Muscle of back (tissue), 11 donors: ENCODE results near the gene HACL1. TPM values are rescaled to one million over a fixed set of nuclear protein-coding genes. Genes with fewer than 3 reads are reported as not detected.

Experiments
- DNase-seq, 3 donors: peaks; one replicate each; pipeline versions ENCODE4 v3.0.0 to v3.0.0-alpha.2; 2013
- polyA plus RNA-seq, 10 donors: library from polyadenylated mRNA; unstranded; fragments of 120-200 nt; gene quantifications; one replicate each; pipeline ENCODE4 v1.2.1, GENCODE V29; 2013; ENCODE audit not compliant: insufficient read length in 10 of 10

HACL1 gene
- polyA plus RNA-seq, 10 donors = 6.8 to 11.0 (median 8.1) TPM

- peak in 2 of 3 donors; percentile 58 to 75 for DNase-seq
Measured at GRCh38 chr3:15527031-15527459, 74.3 kb downstream of the HACL1 start.

GRCh38 chr3:15525790-15526189 is 75.6 kb downstream of the HACL1 start:
- DNase-seq = no peak

GRCh38 chr3:15523660-15524417 is 77.5 kb downstream of the HACL1 start:
- no peak for DNase-seq

- DNase-seq = no peak
Measured at GRCh38 chr3:15522016-15522415, 79.4 kb downstream of the HACL1 start.

- no peak for DNase-seq
Measured at GRCh38 chr3:15521573-15521965, 79.8 kb downstream of the HACL1 start, which contains the start of gene COLQ. COLQ (minus strand) TSS chr3:15521706; CDS start chr3:15521625, 81 bp downstream.

GRCh38 chr3:15520804-15521572 is 80.4 kb downstream of the HACL1 start:
- DNase-seq = no peak

GRCh38 chr3:15520185-15520584 is 81.2 kb downstream of the HACL1 start:
- no peak for DNase-seq

GRCh38 chr3:15519096-15519495 is 82.3 kb downstream of the HACL1 start:
- DNase-seq = no peak

GRCh38 chr3:15514663-15515340 is 86.6 kb downstream of the HACL1 start:
- no peak for DNase-seq

- no peak for DNase-seq
Measured at GRCh38 chr3:15513810-15514662, 87.3 kb downstream of the HACL1 start.

GRCh38 chr3:15513116-15513515 is 88.3 kb downstream of the HACL1 start:
- peak in 1 of 3 donors; percentile 42 for DNase-seq

- peak; percentile 82 to 87 (median 83) for DNase-seq
Measured at GRCh38 chr3:15512166-15512565, 89.2 kb downstream of the HACL1 start.

GRCh38 chr3:15511156-15511555 is 90.2 kb downstream of the HACL1 start:
- no peak for DNase-seq

Other genes starting within 250 kb of the HACL1 start
- 10 to 100 TPM; 13.6 to 22.1 (median 16.6) TPM for gene METTL6, start 174.0 kb downstream of the HACL1 start, polyA plus RNA-seq
- 10 to 100 TPM in 9 of 10 donors, 1 to 10 TPM in 1; 9.9 to 17.0 (median 12.9) TPM for gene EAF1, start 174.0 kb downstream of the HACL1 start, polyA plus RNA-seq
- 10 to 100 TPM; 16.6 to 36.2 (median 30.6) TPM for gene COLQ, start 79.9 kb downstream of the HACL1 start, polyA plus RNA-seq
- 10 to 100 TPM; 11.2 to 14.9 (median 12.5) TPM for gene BTD, start 176 bp upstream of the HACL1 start, polyA plus RNA-seq
- gene ANKRD28, start 196.4 kb upstream of the HACL1 start, polyA plus RNA-seq = 10 to 100 TPM; 16.7 to 38.9 (median 27.5) TPM